GM18508 (cell line): ENCODE results near the gene LRRK1.

Experiments used
- ATAC-seq: cut with Tn5 transposase; IDR thresholded peaks from one replicate; pipeline ENCODE4 v1.9.1; 2021; ENCODE audit warnings: moderate number of reproducible peaks; ENCODE audit not compliant: insufficient read depth, unreplicated experiment

Gene LRRK1

DNA sequence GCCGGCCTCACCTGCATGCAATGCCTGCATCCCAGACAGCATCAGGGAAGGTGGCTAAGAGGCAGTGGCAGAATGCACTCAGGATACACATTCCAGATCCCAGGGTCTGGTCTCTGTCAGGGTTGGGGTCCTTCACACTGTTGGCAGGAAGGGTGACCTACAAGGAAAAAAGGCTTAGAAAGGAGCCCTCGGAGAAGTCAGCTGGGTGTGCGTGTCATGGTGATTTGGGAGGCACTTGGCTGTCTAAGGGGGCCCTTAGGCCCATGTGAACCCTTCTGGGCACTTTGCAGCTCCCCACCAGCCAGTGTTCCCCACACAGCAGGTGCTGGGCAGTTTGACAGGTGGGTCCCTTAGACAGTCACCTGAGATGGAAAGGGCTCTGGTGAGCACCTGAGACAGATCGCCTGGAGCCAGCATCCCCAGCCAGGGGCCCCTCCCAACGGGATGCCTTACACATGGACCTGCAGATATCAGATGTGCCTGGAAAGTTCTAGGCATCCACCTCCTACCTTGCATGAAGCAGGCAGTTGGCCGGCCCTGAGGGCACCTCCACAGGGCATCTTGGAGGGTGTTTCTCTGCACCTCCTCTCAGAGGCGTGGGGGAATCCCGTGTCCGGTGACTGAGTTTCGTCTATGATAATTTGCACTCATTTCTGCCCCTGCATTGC lies 131.6 kb downstream of the LRRK1 start:
- no peak for ATAC-seq

DNA sequence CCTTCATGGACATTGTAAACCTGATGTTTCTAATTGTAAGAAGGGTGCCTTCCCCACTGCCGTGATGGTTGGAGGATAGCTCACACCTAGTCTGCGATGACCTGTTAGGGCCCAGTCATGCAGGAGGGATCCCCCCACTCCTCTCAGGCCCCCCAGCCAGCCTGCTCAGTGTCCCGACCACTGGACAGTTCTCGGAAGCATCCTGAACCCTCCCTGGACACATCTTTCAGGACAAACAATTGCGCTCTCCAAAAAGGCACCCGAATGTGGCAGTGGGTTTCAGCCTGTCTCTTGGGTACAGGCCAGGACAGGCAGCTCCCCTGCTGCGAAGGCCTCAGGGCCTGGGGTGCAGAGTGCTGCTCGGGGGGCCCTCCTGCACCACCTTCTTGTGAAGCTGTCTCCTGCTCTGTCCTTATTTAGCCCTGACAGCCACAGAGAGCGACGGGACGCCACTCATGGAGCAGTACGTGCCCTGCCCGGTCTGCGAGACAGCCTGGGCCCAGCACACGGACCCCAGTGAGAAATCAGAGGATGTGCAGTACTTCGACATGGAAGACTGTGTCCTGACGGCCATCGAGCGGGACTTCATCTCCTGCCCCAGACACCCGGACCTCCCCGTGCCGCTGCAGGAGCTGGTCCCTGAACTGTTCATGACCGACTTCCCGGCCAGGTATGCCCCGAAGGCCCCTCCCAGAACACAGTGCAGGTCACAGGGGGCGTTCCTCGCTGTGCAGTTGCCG lies 132.3 kb downstream of the LRRK1 start:
- ATAC-seq = no peak

DNA sequence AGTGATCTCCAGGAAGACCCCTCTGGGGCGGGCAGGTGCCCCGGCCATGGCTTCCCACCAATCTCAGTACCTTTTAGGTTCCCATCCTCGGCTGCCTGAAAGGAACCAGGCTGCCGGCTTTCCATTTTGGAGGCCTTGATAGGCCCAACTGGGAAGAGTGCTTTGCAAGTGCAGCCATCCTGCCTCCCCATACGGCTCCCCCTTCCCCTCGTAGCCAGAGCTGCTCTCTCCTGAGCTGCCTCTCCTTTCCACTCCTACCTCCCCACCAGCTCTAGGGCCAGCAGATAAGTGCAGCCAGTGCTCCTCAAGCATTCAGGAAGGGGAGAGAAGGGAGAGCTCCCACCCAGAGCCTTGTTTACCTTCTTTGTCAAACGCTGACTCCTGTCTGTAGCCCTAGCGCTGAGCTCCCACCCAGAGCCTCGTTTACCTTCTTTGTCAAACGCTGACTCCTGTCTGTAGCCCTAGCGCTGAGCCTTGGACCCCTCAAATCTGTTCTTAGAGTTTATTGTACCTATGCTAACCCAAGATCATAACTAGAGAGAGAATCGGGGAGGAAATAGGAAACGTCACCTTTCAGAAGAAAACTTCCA lies 133.0 kb downstream of the LRRK1 start:
- ATAC-seq = no peak

DNA sequence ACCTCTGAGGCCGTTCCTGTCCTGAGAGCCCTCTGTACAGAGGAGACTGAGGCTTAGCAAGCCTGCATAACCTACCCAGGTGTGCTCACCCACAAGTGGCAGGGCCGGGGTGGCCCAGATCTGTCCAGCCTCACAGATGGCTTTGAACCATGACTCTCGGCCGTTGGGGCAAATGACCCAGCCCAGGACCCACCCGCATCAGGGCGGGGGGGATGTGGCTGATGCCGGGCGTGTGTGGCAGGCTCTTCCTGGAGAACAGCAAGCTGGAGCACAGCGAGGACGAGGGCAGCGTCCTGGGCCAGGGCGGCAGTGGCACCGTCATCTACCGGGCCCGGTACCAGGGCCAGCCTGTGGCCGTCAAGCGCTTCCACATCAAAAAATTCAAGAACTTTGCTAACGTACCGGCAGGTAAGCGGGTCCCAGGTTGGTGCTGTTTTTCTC lies 133.5 kb downstream of the LRRK1 start:
- ATAC-seq = no peak

DNA sequence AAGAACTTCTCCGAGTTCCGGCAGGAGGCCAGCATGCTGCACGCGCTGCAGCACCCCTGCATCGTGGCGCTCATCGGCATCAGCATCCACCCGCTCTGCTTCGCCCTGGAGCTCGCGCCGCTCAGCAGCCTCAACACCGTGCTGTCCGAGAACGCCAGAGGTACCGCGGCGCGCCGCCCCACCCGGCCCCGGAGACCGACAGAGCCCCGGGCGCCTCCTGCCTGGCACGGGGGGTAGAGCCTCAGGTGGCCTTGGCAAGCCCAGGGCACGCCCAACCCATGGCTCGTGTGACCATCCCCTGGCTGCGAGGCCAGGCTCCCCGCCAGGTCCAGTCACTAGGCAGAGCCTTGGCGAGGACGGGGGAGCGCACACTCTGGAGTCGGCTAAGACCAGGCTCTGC lies 134.1 kb downstream of the LRRK1 start:
- ATAC-seq = no peak

DNA sequence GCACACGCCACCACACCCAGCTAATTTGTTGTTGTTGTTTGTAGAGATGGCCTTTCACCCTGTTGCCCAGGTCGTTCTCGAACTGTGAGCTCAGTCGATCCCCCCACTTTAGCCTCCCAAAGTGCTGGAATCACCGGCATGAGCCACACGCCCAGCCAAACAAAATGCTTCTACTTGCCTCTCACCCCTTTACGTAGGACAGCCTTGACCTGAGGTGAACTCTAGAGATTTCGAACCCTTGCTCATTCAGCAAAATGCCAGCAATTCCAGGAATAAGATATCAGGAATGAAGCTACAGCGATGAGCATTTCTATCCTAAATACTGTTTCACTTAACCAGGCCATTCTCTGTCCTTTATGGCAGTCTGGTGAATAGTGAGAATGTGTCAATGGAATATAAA lies 135.0 kb downstream of the LRRK1 start:
- no peak for ATAC-seq

DNA sequence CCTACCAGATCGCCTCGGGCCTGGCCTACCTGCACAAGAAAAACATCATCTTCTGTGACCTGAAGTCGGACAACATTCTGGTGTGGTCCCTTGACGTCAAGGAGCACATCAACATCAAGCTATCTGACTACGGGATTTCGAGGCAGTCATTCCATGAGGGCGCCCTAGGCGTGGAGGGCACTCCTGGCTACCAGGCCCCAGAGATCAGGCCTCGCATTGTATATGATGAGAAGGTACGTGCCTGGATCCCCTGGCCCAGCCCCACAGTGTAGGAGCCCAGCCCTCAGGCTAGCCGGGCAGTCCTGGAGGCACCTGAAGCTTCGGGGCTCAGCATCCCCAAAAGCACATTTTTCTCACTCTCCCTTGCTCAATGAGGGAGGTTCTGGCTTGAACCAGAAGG lies 135.8 kb downstream of the LRRK1 start:
- no peak for ATAC-seq

DNA sequence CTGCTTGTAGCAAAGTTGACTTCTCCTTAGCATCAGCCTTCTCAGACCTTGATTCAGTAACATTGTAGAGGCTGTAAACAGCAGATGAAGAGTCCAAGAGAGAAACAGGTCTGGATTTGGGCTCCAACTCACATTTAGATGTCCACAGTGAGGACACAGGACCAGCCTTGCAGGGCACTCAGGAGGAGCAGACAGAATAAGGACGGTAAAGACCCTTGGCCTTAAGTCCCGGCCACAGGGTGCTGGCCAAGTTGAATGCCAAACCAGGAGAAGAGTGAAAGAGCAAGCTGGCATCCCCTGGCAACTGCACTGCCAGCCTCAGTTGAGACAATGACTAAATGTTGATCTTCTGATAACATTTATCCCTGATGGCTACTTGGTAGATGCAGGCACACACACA lies 136.3 kb downstream of the LRRK1 start:
- ATAC-seq = no peak

DNA sequence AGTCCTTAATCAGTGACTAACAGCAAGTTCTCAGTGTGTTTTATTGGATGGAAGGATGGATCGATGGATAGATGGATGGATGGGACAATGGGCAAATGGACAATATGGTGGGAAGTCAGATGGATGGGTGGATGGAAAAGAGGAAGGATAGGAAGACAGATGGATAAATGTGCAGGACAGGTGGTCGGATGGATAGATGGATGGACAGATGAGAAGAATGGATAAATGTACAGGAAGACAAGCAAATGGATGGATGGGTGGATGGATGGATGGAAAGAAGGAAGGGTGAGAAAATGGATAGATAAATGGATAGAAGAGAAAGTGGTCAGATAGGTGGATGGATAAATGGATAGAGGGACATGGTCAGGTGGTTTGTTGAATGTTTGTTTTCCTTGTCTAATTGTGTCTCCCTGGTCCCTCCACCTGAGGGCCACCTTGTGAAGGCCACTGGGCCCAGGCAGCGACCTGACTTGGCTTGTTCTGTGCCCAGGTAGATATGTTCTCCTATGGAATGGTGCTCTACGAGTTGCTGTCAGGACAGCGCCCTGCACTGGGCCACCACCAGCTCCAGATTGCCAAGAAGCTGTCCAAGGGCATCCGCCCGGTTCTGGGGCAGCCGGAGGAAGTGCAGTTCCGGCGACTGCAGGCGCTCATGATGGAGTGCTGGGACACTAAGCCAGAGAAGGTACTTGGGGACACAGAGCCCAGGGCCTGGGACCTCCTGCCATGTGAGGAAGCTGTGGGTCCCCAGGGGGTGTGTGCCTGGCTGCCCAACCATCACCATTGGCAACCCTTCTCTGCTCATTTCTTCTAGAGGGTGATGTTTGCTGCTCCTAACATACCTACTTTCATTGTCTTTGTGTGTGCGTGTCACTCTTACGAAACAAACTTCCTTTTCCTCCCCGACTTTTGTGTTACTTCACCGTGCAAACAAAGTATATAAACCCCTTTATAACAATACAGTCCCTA lies 137.5 kb downstream of the LRRK1 start:
- no peak for ATAC-seq

DNA sequence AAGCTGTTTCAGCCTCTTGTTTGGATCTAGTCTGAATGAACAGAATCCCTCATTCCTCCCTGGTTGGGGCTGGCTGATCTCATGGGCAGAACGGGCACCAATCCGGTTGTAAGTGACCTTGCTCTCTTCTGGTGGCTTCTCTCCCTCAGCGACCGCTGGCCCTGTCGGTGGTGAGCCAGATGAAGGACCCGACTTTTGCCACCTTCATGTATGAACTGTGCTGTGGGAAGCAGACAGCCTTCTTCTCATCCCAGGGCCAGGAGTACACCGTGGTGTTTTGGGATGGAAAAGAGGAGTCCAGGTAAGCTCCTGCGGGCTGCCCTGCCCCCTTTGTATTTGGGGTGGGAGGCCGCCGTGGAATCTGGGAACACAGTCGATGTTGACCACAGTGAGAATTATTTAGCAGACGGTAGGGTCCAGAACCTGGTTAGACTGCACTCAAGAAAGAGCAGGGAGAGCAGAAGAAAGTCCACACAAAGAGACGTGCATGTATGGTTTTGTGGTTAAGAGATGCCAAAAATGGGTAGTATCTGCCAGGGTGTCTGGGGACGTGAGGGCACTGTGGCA lies 138.8 kb downstream of the LRRK1 start:
- no peak for ATAC-seq

DNA sequence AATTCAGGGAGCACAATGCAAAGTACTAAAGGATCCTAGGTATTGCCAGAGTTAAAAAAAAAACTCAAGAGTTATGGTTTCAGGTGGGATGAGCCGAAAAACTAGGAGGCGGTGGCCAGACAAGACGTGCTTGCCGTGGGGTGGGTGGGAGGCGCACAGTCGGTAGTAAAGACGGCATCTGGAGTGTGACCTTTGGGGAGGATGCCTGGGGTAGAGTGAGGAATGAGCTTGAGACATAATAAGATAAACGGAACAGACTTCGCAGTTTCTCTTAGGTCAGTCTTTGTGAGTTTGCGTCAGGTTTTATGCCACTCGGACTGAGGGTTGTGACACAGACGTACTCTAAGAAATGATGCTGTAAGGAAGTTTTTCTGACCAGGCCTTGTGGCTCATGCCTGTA lies 139.6 kb downstream of the LRRK1 start:
- ATAC-seq = no peak

DNA sequence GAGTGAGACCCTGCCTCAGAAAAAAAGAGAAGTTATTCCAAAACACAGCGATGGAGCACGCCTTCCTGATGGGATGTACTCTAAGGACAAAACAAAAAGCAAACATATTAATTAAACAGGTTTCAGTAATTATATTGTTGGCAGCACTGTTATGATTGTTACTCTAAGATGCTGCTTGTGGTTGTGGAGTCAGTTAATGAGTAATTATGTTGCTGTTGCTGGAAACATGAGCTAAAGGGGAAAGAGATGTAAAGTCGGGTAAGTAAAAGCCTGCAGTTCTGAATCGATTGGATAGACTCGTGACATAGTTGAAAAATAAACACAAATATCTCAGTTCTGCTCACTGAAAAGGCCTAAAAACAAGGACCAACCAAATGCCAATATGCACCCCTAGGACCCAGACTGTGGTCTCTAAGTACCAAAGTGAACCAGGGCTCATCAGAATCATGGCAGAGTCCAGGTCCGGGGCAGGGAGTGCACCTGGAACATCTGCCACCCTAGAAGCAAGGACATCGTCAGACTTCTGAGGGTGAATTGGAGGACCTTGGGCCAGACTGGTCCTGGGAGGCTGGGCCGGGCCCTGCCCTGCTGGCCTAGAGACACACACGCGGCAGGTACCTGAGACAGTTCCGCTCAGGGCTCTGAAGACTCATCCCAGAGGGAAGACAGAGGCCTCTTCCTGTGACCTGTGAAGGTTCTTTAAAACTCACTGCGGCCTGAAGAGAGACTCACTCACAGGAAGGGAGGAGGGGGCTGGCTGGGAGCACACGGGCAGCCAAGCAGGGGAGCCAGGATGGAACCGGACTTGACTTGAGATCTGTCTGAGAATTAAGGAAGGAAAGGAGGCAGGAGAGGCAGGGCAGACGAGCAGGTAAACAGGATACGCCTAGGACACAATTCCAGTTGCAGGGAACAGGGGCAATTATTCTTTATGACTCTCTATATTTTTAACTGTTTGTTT lies 140.5 kb downstream of the LRRK1 start:
- no peak for ATAC-seq

DNA sequence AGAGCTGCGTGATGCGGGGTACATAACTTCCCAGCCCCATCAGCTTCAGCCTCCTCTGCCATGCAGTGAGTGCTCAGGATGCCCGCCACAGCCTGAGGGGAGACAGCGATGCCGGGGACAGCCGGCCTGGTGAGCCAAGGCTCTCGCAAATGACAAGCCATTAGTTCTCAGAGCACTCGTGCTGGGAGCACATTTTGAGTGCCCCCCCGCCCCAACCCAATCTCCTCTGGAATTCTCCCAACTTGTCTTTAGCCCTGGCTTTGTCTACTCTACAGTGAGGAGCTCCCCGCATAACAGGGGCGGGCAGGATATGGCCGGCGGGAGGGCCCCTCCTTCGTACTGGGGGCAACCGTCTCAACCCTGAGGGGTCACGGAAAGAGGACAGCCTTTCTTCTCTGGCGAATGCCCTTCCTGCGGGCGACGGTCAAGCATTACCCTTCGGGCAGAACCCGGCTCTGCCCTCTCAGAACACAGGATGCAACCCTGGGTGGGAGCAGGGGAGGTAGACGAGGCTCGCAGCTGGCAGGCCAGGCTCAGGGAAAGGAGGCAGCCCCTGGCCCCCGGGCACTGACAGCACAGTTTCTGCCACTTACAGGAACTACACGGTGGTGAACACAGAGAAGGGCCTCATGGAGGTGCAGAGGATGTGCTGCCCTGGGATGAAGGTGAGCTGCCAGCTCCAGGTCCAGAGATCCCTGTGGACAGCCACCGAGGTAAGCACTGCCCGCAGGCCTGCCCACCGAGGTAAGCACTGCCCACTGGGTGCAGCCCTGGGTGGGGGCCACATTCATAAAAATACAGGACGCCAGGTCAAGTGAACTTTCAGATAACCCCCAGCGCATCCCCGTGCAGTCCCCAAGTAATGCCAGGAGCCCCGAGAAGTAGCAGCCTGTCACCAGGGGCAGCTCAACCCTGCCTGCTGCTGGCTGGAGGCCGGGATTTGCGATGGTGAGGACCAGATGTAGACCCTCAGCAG lies 141.7 kb downstream of the LRRK1 start:
- no peak for ATAC-seq

DNA sequence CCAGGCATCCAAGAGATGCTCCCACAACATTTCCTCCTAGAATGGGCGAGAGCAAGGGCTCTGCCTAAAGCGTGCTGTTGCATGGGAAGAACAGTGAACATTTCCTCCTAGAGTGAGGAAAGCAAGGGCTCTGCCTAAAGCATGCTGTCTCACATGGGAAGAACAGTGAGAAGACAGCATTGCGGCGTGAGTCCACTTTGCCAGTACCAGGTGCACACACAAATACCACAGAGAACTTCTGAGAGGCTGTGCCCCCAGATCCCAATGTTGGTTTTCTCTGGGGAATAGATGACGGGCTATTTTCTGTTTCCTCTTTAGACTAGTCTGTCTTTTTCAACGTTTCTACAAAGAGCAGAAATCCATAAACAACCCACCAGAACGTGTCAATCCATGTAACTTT lies 142.9 kb downstream of the LRRK1 start:
- no peak for ATAC-seq

DNA sequence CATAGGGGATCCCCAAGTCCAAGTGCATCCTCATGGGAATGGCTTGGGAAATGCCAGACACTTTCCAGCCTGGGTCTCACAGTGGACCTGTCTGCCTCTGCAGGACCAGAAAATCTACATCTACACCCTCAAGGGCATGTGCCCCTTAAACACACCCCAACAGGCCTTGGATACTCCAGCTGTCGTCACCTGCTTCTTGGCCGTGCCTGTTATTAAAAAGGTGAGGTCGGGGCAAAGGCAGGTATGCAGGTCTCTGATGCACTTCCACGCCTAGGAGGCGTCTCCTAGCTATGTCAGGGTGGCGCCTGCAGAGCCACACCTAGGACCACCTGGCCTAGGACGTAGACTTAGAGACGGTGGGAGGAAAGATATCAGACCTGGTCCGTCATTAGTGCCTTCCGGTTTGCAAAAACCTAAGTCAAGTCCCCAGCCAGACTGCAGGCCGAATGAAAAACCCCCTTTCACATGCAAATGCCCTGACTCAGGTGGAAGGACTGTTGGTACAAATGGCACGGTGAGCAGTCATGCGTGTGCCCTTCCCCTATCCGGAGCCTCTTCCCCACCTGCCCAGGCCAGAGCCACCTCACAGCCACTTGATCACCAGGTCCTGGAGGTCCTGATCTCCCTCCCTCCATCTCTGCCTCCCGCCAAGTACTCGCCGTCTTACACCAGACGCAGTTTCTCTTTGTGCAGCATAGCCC lies 143.5 kb downstream of the LRRK1 start:
- ATAC-seq = no peak

DNA sequence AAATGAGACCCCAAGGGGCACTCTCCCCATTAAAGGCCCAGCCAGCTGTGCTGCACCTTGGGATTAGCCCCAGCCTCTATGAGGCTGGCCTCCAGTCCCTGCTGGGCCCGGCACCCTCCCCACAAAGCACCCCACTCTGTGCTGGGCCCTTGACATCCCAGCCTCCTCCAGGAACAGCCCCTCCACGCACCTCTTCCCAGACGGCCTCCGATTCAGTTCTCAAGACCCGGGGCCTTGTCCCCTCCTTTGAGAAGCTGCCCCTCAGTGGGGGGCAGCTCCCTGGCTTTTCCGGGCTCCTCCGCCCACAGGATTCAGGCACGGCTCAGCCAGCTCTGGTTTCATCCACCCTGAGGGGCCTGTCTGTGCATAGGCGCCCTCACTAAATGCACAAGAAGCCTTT lies 144.1 kb downstream of the LRRK1 start:
- ATAC-seq = no peak
